ENCODE results near the gene BCL2L14. TPM values are rescaled to one million over a fixed set of nuclear protein-coding genes. Genes with fewer than 3 reads are reported as not detected.
"Not testable (repeated sequence)": the region's sequence is repeated elsewhere in the genome, so short reads cannot be mapped to it uniquely, and the experiment has no call there.

Gene BCL2L14
- total RNA-seq, 2 donors from 2014 or later = 2.2 to 15.7 TPM

GRCh38 chr12:12087693-12088034, 16.9 kb downstream of the BCL2L14 start:
- DNase-seq (ENCODE audit: low spot score in 2 of 2) = no peak
- no peaks in the 10 kb centered on the region for H3K9me3 Mint-ChIP-seq
- no peak for ATAC-seq
- H3K36me3 Mint-ChIP-seq = no peaks in the 10 kb centered on the region
- no peak overlapping the region for H3K27ac Mint-ChIP-seq

DNA sequence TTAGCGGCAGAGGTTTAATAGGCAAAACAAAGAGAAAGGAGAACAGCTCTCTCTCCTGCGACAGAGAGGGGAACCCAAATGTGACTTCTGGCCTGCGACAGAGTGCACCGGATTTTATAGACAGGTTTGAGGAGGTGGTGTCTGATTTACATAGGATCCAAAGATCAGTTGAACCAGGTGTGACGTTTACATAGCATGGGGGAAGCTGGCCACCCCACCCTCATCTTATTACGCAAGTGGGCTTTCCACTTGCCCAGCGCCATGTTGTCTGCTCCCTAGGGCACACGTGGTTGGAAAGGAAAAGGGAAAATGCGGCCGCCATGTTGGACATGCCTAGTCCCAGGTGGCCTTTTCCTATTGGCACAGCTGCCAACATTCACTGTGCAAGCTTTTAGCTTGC, 17.4 kb downstream of the BCL2L14 start:
- no peaks in the 10 kb centered on the region for H3K9me3 Mint-ChIP-seq
- H3K36me3 Mint-ChIP-seq = no peaks in the 10 kb centered on the region
- ATAC-seq (no peak), DNase-seq (ENCODE audit: low spot score in 2 of 2) (no peak)
- no peak overlapping the region for H3K27ac Mint-ChIP-seq

DNA sequence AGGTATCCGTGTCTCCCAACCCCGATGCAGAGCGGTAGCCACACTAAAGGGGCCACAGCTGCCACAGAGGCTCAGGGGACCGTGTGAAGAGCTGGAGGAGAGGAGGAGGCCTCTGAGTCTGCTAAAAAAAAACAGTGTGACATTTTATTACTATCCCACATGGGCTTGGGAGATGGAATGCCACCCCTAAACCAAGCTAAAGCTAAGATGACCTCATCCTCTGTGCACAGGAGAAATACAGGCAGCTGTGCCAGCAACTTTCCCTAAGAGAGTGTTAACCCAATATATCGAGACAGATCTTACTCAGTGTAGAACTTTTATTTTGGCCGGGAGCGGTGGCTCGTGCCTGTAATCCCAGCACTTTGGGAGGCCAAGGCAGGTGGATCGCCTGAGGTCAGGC, 18.0 kb downstream of the BCL2L14 start:
- Mint-ChIP-seq H3K9me3 (no peaks in the 10 kb centered on the region), H3K36me3 (no peaks in the 10 kb centered on the region), H3K27ac (no peak overlapping the region)
- ATAC-seq (no peak), DNase-seq (ENCODE audit: low spot score in 2 of 2) (no peak)

GRCh38 chr12:12091071-12091470, 20.3 kb downstream of the BCL2L14 start:
- ATAC-seq (no peak), DNase-seq (ENCODE audit: low spot score in 2 of 2) (no peak)
- Mint-ChIP-seq H3K27ac (no peak overlapping the region), H3K9me3 (no peaks in the 10 kb centered on the region), H3K36me3 (peaks cover 0 to 17% of the 10 kb centered on the region in 2 donors)

GRCh38 chr12:12091977-12092663, 21.4 kb downstream of the BCL2L14 start:
- H3K36me3 Mint-ChIP-seq = peaks cover 0 to 18% of the 10 kb centered on the region in 2 donors
- no peaks in the 10 kb centered on the region for H3K9me3 Mint-ChIP-seq
- no peak for ATAC-seq
- H3K27ac Mint-ChIP-seq = no peak overlapping the region
- no peak for DNase-seq (ENCODE audit: low spot score in 2 of 2)

DNA sequence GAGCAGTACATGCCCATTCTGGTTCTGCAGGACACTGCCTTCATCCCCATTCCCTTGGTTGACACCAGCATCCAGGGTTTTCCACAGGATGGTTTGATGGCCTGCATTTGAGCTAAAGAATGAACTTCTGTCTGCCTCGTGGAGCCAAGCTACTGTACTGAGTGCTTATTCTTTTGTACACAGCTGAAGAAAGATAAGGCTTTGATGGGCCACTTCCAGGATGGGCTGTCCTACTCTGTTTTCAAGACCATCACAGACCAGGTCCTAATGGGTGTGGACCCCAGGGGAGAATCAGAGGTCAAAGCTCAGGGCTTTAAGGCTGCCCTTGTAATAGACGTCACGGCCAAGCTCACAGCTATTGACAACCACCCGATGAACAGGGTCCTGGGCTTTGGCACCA, 23.7 kb downstream of the BCL2L14 start:
- ATAC-seq (no peak), DNase-seq (ENCODE audit: low spot score in 2 of 2) (no peak)
- Mint-ChIP-seq H3K9me3 (no peaks in the 10 kb centered on the region), H3K36me3 (peaks cover 0 to 18% of the 10 kb centered on the region in 2 donors), H3K27ac (no peak overlapping the region)

DNA sequence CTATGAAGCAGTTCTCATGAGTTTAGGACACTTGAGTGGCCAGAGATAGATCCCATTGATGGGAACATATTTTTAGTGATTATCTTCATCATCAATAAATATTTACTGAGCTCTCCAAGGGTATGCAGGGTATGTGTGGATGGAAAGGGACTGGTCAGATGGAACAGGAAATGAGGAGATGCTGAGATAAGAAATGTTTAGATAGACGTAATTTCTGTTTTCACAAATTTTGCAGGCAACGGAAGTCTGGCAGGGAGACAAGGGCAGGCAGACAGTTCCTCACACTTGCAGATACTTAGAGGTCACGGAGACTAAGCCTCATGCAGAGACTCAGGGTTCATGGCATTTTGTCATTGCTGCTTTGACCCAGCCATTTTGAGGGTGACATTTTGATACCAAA, 24.3 kb downstream of the BCL2L14 start:
- ATAC-seq = no peak
- H3K9me3 Mint-ChIP-seq = no peaks in the 10 kb centered on the region
- no peak overlapping the region for H3K27ac Mint-ChIP-seq
- DNase-seq (ENCODE audit: low spot score in 2 of 2) = no peak
- peaks cover 0 to 18% of the 10 kb centered on the region in 2 donors for H3K36me3 Mint-ChIP-seq

- DNase-seq (ENCODE audit: low spot score in 2 of 2) (no peak), ATAC-seq (no peak)
- Mint-ChIP-seq H3K9me3 (no peaks in the 10 kb centered on the region), H3K27ac (no peak overlapping the region), H3K36me3 (peaks cover 7 to 19% of the 10 kb centered on the region in 2 donors)
Measured at GRCh38 chr12:12097891-12098690, 27.4 kb downstream of the BCL2L14 start.

DNA sequence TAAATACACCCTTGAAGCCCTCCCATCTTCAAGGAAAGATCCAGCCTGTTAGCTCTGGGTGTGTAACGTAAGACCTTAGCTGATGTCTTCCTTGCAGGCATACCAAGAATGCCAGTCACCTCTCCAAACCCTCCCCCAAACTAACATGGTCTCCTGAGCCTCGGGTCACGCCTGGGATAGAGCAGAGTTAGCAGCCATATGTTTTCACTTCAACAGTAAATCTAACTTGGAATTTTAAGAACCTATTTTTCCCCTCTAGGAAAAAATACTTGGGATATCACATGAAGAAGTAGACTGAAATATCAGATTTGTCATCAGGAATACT, 27.9 kb downstream of the BCL2L14 start:
- peaks cover 4 to 5% of the 10 kb centered on the region in 2 donors for H3K9me3 Mint-ChIP-seq

GRCh38 chr12:12099102-12099501, 28.4 kb downstream of the BCL2L14 start:
- ATAC-seq (no peak), DNase-seq (ENCODE audit: low spot score in 2 of 2) (no peak)
- H3K36me3 Mint-ChIP-seq = peaks cover 11 to 25% of the 10 kb centered on the region in 2 donors
- H3K27ac Mint-ChIP-seq = no peak overlapping the region
- peaks cover 5% of the 10 kb centered on the region in 2 donors for H3K9me3 Mint-ChIP-seq

More for the DNA sequence above, 27.9 kb downstream of the BCL2L14 start:
- DNase-seq (ENCODE audit: low spot score in 2 of 2) = no peak
- no peak for ATAC-seq
- Mint-ChIP-seq H3K36me3 (peaks cover 11 to 24% of the 10 kb centered on the region in 2 donors), H3K27ac (no peak overlapping the region)

DNA sequence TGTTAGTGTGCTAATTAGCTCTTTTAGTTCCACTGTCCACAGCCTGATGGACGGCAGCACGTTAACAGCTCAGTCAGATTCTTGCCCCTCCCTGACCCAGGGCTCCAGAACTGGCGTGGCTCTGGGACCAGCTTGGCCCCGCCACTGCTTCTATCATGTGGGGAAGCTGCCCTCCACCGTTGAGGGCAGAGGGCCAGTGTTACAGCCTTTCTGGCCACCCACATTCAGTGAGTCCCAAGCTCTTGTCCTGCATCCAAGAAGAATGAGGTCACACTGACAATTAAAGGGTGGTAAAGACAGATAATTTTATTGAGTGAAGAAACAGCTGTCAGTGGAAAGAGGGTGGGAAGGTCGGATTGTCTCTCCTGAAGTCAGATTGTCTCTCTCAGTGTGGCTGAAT, 36.9 kb downstream of the BCL2L14 start:
- H3K27ac Mint-ChIP-seq = no peak overlapping the region
- peaks cover 25 to 29% of the 10 kb centered on the region in 2 donors for H3K9me3 Mint-ChIP-seq
- H3K36me3 Mint-ChIP-seq = peaks cover 24 to 40% of the 10 kb centered on the region in 2 donors
- no peak for DNase-seq (ENCODE audit: low spot score in 2 of 2)
- no peak for ATAC-seq

DNA sequence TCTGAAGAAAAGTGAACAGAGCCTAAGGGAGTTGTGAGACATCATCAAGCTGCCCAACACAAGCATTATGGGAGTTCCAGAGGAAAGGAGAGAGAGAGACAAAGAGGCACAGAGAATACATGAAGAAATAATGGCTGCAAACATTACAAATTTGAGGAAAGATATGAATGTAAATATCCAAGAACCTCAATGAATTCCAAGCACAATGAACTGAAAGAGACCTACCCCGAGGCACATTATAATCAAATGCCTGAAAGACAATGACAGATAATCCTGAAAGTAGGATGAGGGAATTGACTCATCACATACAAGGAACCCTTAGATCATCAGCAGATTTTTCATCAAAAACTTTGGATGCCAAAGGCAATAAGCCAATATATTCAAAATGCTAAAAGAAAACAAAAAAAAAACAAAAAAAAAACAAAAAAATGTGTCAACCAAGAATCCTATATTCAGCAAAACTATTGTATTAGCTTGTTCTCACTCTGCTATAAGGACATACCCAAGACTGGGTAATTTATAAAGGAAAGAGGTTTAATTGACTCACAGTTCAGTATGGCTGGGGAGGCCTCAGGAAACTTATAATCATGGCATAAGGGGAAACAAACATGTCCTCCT, 37.8 kb downstream of the BCL2L14 start:
- no peak for ATAC-seq
- H3K36me3 Mint-ChIP-seq = peaks cover 18 to 34% of the 10 kb centered on the region in 2 donors
- H3K27ac Mint-ChIP-seq = no peak overlapping the region

DNA sequence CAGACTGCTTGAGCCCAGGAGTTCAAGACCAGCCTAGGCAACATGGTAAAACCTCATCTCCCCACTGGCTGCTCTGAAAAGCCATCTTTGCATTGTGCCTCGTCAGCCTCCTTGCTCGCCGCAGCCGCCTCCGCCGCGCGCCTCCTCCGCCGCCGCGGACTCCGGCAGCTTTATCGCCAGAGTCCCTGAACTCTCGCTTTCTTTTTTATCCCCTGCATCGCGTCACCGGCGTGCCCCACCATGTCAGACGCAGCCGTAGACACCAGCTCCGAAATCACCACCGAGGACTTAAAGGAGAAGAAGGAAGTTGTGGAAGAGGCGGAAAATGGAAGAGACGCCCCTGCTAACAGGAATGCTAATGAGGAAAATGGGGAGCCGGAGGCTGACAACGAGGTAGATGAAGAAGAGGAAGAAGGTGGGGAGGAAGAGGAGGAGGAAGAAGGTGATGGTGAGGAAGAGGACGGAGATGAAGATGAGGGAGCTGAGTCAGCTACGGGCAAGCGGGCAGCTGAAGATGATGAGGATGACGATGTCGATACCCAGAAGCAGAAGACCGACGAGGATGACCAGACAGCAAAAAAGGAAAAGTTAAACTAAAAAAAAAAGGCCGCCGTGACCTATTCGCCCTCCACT, 40.3 kb downstream of the BCL2L14 start:
- Mint-ChIP-seq H3K36me3 (peaks cover 18 to 28% of the 10 kb centered on the region in 2 donors), H3K9me3 (peaks cover 12 to 17% of the 10 kb centered on the region in 2 donors)
- H3K27ac Mint-ChIP-seq; DNase-seq (ENCODE audit: low spot score in 2 of 2); ATAC-seq: not testable (repeated sequence)

More for the DNA sequence above, 37.8 kb downstream of the BCL2L14 start:
- H3K9me3 Mint-ChIP-seq = peaks cover 22 to 24% of the 10 kb centered on the region in 2 donors
- DNase-seq (ENCODE audit: low spot score in 2 of 2) = no peak

GRCh38 chr12:12115514-12115913, 44.8 kb downstream of the BCL2L14 start:
- H3K27ac Mint-ChIP-seq = no peak overlapping the region
- ATAC-seq = no peak

GRCh38 chr12:12116677-12117076, 45.9 kb downstream of the BCL2L14 start:
- DNase-seq (ENCODE audit: low spot score in 2 of 2) (no peak), ATAC-seq (no peak)
- H3K27ac Mint-ChIP-seq = no peak overlapping the region
- H3K36me3 Mint-ChIP-seq = no peaks in the 10 kb centered on the region
- H3K9me3 Mint-ChIP-seq = no peaks in the 10 kb centered on the region

More at GRCh38 chr12:12115514-12115913, 44.8 kb downstream of the BCL2L14 start:
- Mint-ChIP-seq H3K36me3 (peaks cover 0 to 6% of the 10 kb centered on the region in 2 donors), H3K9me3 (no peaks in the 10 kb centered on the region)
- no peak for DNase-seq (ENCODE audit: low spot score in 2 of 2)

GRCh38 chr12:12121061-12121460, 50.3 kb downstream of the BCL2L14 start:
- no peak for DNase-seq (ENCODE audit: low spot score in 2 of 2)
- no peak for ATAC-seq
- H3K36me3 Mint-ChIP-seq = no peaks in the 10 kb centered on the region
- peak overlapping the region in 1 of 2 donors; percentile 32 for H3K27ac Mint-ChIP-seq
- H3K9me3 Mint-ChIP-seq = no peaks in the 10 kb centered on the region

DNA sequence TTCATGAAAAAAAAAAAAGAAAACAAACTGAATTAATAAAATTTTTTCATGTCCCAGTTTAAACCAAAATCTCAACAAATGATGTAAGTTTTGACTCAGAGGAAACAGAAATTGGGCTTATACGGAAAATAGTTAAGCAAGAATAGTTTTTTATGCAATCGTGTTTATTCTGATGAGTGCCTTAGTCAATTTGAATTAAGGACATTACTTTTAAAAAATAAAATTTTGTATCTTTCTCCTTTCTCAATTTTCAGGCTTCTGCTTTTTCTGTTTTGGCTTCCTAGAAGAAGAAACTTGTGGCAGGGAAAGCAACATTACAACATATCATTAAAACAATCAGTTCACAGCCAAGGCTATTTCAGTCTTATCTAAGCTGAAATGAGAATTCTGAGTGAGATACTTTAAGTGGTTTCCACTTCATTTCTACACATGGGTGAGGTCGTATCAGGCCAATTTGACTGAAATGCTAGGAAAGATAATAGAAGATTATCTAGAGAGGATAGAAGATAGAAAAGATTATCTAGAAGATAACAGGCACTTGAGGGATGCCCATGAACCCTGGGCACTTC, 52.4 kb downstream of the BCL2L14 start:
- ATAC-seq (no peak), DNase-seq (ENCODE audit: low spot score in 2 of 2) (no peak)
- Mint-ChIP-seq H3K9me3 (no peaks in the 10 kb centered on the region), H3K36me3 (no peaks in the 10 kb centered on the region), H3K27ac (no peak overlapping the region)

Measured in activated naive CD4-positive, alpha-beta T cell treated with anti-CD3 and anti-CD28 coated beads, Interleukin-2, amount 50 U/mL, for 72 hours (primary cell).